HCT116 (cell line): ENCODE measurements around the gene CAPN15. TPM values are rescaled to one million over a fixed set of nuclear protein-coding genes. Genes with fewer than 3 reads are reported as not detected.

Source experiments
- ATAC-seq: fragments of 200-7000 bp; cut with Tn5 transposase; 2 replicates; pipeline ENCODE4 v1.9.1; 2020; ENCODE audit warnings: mild to moderate bottlenecking, moderate library complexity
- BruUV-seq: library from RNA; stranded (reverse); fragments of 400-500 nt; replicated peaks from 2 replicates; lab custom pipeline; 2021; lab: Mats Ljungman, UMichigan
- CTCF ChIA-PET: fragments of 300-600 bp; sonication (Branson Sonifier 250); formaldehyde crosslinking; loops from one replicate; lab custom pipeline; 2021; ENCODE audit warnings: antibody characterized with exemption; lab: Charles Lee
- POLR2A ChIA-PET: fragments of 300-600, 350-600 bp; sonication (Branson Sonifier 250); formaldehyde crosslinking; loops from one replicate; lab custom pipeline; 2021; ENCODE audit warnings: antibody characterized with exemption; lab: Charles Lee
- RAD21 ChIA-PET, 2 experiments: fragments of 300-600 bp; sonication (Branson Sonifier 250); formaldehyde crosslinking; loops; one replicate each; lab custom pipeline; 2023; ENCODE audit warnings: low total read pairs in 2 of 2; ENCODE audit not compliant: uncharacterized antibody in 2 of 2, unreplicated experiment in 2 of 2, low non-redundant PET in 1 of 2; lab: Charles Lee
- DNase-seq: peaks from one replicate; pipeline ENCODE4 v3.0.0-alpha.2; 2010; ENCODE audit warnings: low read depth, low spot score
- H2AFZ ChIP-seq: fragments of 200-600 bp; shearing (Covaris generic), sonication (generic); 2 replicates; pipeline ENCODE4 v1.6.1; 2017; ENCODE audit warnings: low read depth, mixed run types, mixed read lengths, antibody characterized with exemption, low read length; ENCODE audit not compliant: poor library complexity, severe bottlenecking
- H3K27ac ChIP-seq: 2 replicates; pipeline ENCODE4 v1.5.1; 2012; ENCODE audit warnings: low read depth, low read length
- H3K27me3 ChIP-seq: fragments of 200-600 bp; sonication (generic); 2 replicates; pipeline ENCODE4 v1.6.1; 2016; ENCODE audit warnings: mixed run types, low read length, mixed read lengths; ENCODE audit not compliant: insufficient read depth
- H3K36me3 ChIP-seq, 2 experiments: fragments of 200-500 bp in 1 of 2; fragments of 200-600 bp in 1 of 2; sonication (Bioruptor generic) in 1 of 2; sonication (generic) in 1 of 2; 2 replicates each; pipeline versions ENCODE4 v1.5.1 to v1.6.1; 2014 to 2016; ENCODE audit warnings: low read length in 2 of 2, inconsistent platforms in 1 of 2, mixed read lengths in 1 of 2, mixed run types in 1 of 2; ENCODE audit not compliant: insufficient read depth in 2 of 2, control insufficient read depth in 1 of 2
- H3K4me1 ChIP-seq, 2 experiments: fragments of 200-600 bp in 1 of 2; sonication (generic) in 1 of 2; 2 replicates each; pipeline versions ENCODE4 v1.5.1 to v1.6.1; 2012 to 2017; ENCODE audit warnings: low read length in 2 of 2, inconsistent platforms in 1 of 2, mild to moderate bottlenecking in 1 of 2, mixed read lengths in 1 of 2, mixed run types in 1 of 2, moderate library complexity in 1 of 2; ENCODE audit not compliant: insufficient read depth in 2 of 2, control insufficient read depth in 1 of 2
- H3K4me2 ChIP-seq: fragments of 200-600 bp; sonication (generic); 2 replicates; pipeline ENCODE4 v1.6.1; 2017; ENCODE audit warnings: mixed run types, low read length, mixed read lengths
- H3K4me3 ChIP-seq, 2 experiments: fragments of 200-600 bp in 1 of 2; sonication (generic) in 1 of 2; replicated peaks in 1 of 2; 2 replicates each; pipeline ENCODE4 v1.5.1; 2011 to 2016; ENCODE audit warnings: low read length in 2 of 2, control low read depth in 1 of 2, low read depth in 1 of 2, mild to moderate bottlenecking in 1 of 2, mixed read lengths in 1 of 2, mixed run types in 1 of 2
- H3K79me2 ChIP-seq: fragments of 200-600 bp; sonication (generic); 2 replicates; pipeline ENCODE4 v1.6.1; 2017; ENCODE audit warnings: mild to moderate bottlenecking, mixed run types, low read length, moderate library complexity, mixed read lengths; ENCODE audit not compliant: insufficient read depth
- H3K9ac ChIP-seq: fragments of 200-600 bp; sonication (generic); 2 replicates; pipeline ENCODE4 v1.6.1; 2016; ENCODE audit warnings: low read length, mixed read lengths
- H3K9me2 ChIP-seq: fragments of 200-600 bp; sonication (generic), shearing (Covaris generic); 2 replicates; pipeline ENCODE4 v1.6.1; 2017; ENCODE audit warnings: mixed run types, mild to moderate bottlenecking, moderate library complexity; ENCODE audit not compliant: insufficient read depth
- H3K9me3 ChIP-seq, 2 experiments: fragments of 200-500 bp in 1 of 2; fragments of 200-600 bp in 1 of 2; sonication (Bioruptor generic) in 1 of 2; sonication (generic) in 1 of 2; 2 replicates each; pipeline ENCODE4 v1.6.1; 2014 to 2017; ENCODE audit warnings: low read length in 2 of 2, mixed read lengths in 2 of 2, inconsistent platforms in 1 of 2, low read depth in 1 of 2, mild to moderate bottlenecking in 1 of 2, mixed run types in 1 of 2, moderate library complexity in 1 of 2; ENCODE audit not compliant: control insufficient read depth in 1 of 2, insufficient read depth in 1 of 2
- H4K20me1 ChIP-seq: fragments of 200-600 bp; sonication (generic), shearing (Covaris generic); 2 replicates; pipeline ENCODE4 v1.6.1; 2017; ENCODE audit warnings: mixed run types, mild to moderate bottlenecking, moderate library complexity; ENCODE audit not compliant: insufficient read depth
- CBX3 ChIP-seq: IDR thresholded peaks from 2 replicates; pipeline ENCODE4 v1.6.1; 2012; ENCODE audit warnings: low read depth
- CEBPB ChIP-seq: IDR thresholded peaks from 2 replicates; pipeline ENCODE4 v1.6.1; 2012; ENCODE audit warnings: low read depth
- EGR1 ChIP-seq: IDR thresholded peaks from 2 replicates; pipeline ENCODE4 v1.6.1; 2012; ENCODE audit warnings: low read depth
- EZH2 ChIP-seq: fragments of 200-600 bp; sonication (generic); IDR thresholded peaks from 2 replicates; pipeline ENCODE4 v1.6.1; 2017; ENCODE audit warnings: antibody characterized with exemption, mixed run types
- EZH2phosphoT487 ChIP-seq: fragments of 200-600 bp; IDR thresholded peaks from 2 replicates; pipeline ENCODE4 v1.6.1; 2018; ENCODE audit warnings: antibody characterized with exemption, borderline replicate concordance
- FOSL1 ChIP-seq: IDR thresholded peaks from 2 replicates; pipeline ENCODE4 v1.6.1; 2012; ENCODE audit warnings: low read depth
- JUND ChIP-seq: IDR thresholded peaks from 2 replicates; pipeline ENCODE4 v1.6.1; 2012
- POLR2A ChIP-seq: IDR thresholded peaks from 2 replicates; pipeline ENCODE4 v1.7.0; 2011; ENCODE audit warnings: borderline replicate concordance; ENCODE audit not compliant: insufficient read depth, insufficient read length; ENCODE audit errors: extremely low read depth
- POLR2AphosphoS5 ChIP-seq: IDR thresholded peaks from 2 replicates; pipeline ENCODE4 v1.6.1; 2011; ENCODE audit warnings: mild to moderate bottlenecking, low read depth, low read length, moderate library complexity
- SIN3A ChIP-seq: IDR thresholded peaks from 2 replicates; pipeline ENCODE4 v1.6.1; 2012; ENCODE audit warnings: low read depth
- SP1 ChIP-seq: IDR thresholded peaks from 2 replicates; pipeline ENCODE4 v1.6.1; 2012; ENCODE audit warnings: low read depth
- SRF ChIP-seq: IDR thresholded peaks from 2 replicates; pipeline ENCODE4 v1.6.1; 2012; ENCODE audit warnings: low read depth
- TCF7L2 ChIP-seq: IDR thresholded peaks from 2 replicates; pipeline ENCODE4 v1.7.0; 2011; ENCODE audit warnings: borderline replicate concordance, inconsistent platforms; ENCODE audit not compliant: insufficient read depth, insufficient read length; ENCODE audit errors: extremely low read depth
- YY1 ChIP-seq: IDR thresholded peaks from 2 replicates; pipeline ENCODE4 v1.6.1; 2011; ENCODE audit warnings: low read length, low read depth, moderate library complexity, mild to moderate bottlenecking; ENCODE audit not compliant: insufficient replicate concordance; ENCODE audit errors: extremely low read depth
- ZNF274 ChIP-seq: fragments of 200-500 bp; sonication (Bioruptor generic); IDR thresholded peaks from 2 replicates; pipeline ENCODE4 v1.6.1; 2014; ENCODE audit warnings: mild to moderate bottlenecking, low read depth, low read length, inconsistent platforms
- intact Hi-C: fragments of 100-400 bp; cut with micrococcal nuclease; formaldehyde crosslinking; loops from 2 replicates; pipeline ENCODE4 v1.10.0; 2022
- total RNA-seq: library from RNA; stranded (reverse); gene quantifications from one replicate; pipeline ENCODE4 v1.2.1, GENCODE V29; 2021; ENCODE audit not compliant: unreplicated experiment
- TF ChIP-seq, protein P1 (sequence below), 3 experiments: fragments of 200-600 bp in 1 of 3; sonication (generic) in 1 of 3; IDR thresholded peaks in 2 of 3; conservative IDR thresholded peaks in 1 of 3; 2 replicates each; pipeline ENCODE4 v1.5.1; 2012 to 2017; ENCODE audit warnings: low read depth in 2 of 3, low read length in 2 of 3, antibody characterized with exemption in 1 of 3, borderline replicate concordance in 1 of 3, control low read depth in 1 of 3, mild to moderate bottlenecking in 1 of 3, mixed read lengths in 1 of 3, mixed run types in 1 of 3, moderate library complexity in 1 of 3; ENCODE audit not compliant: insufficient read depth in 1 of 3
- TF ChIP-seq, protein P2 (sequence below): IDR thresholded peaks from 2 replicates; pipeline ENCODE4 v1.6.1; 2012
- TF ChIP-seq, protein P3 (sequence below): IDR thresholded peaks from 2 replicates; pipeline ENCODE4 v1.6.1; 2012; ENCODE audit warnings: low read depth
- TF ChIP-seq, protein P4 (sequence below): IDR thresholded peaks from 2 replicates; pipeline ENCODE4 v1.6.1; 2012
- TF ChIP-seq, protein P5 (sequence below): IDR thresholded peaks from 2 replicates; pipeline ENCODE4 v1.6.1; 2011; ENCODE audit warnings: mild to moderate bottlenecking, low read length, moderate library complexity; ENCODE audit not compliant: insufficient replicate concordance; ENCODE audit errors: extremely low read depth

CAPN15 gene
- total RNA-seq, 1 experiment from 2014 or later: 39.0 TPM

DNA sequence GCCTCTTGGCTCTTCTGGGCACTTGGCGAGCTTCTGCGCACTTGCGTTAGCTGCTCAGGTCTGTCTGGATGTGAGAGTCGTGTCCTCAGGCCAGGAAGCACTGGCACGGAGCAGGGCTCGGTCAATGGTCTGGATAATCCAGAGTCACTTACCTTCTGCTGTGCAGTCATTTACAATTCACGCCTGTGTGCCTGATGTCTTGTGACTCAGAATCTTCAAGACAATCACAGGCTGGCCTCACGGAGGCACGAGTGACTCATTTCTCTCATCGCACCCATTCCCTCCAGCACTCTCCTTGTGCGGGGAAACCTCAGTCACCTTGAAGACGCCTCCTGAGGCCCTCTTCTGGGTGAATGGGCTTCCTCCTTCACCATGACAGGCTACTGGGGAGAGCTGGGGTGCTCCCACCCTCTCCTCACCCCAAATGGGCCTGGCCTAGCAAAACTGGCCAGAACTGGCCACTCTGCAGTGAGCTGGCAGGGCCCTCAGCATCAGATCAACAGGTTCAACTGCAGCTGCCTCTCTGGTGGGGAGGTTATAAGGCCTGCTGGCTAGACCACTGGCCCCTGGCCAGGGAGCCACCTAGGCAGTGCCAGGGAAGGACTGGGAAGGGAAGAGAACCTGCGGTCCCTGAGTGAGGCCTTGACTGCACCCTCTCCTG lies 1.9 kb upstream of the CAPN15 start:
- peak overlapping the region; percentile 90 for H3K9ac ChIP-seq
- POLR2A ChIA-PET: no interaction called here
- no peaks in the 10 kb centered on the region for H3K9me2 ChIP-seq
- ATAC-seq (peak; percentile 49), DNase-seq (peak; percentile 57)
- H3K79me2 ChIP-seq: peaks cover 39% of the 10 kb centered on the region
- CTCF ChIA-PET: no interaction called here
- H3K27ac ChIP-seq: peak overlapping the region; percentile 91
- peaks cover 0 to 6% of the 10 kb centered on the region in 2 experiments; a peak in 1 of 4 replicates for H3K36me3 ChIP-seq
- no peaks in the 10 kb centered on the region for H4K20me1 ChIP-seq
- intact Hi-C loops: no loop called here
- no peak overlapping the region for H2AFZ ChIP-seq
- no TSS peak for BruUV-seq
- no peaks in the 10 kb centered on the region for H3K9me3 ChIP-seq
- peak overlapping the region; percentile 81 for H3K4me2 ChIP-seq
- RAD21 ChIA-PET: no interaction called here
- H3K4me3 ChIP-seq: peak overlapping the region; percentile 67 to 69
- peaks cover 14 to 32% of the 10 kb centered on the region in 2 experiments for H3K4me1 ChIP-seq
- H3K27me3 ChIP-seq: no peaks in the 10 kb centered on the region
- TF ChIP-seq EZH2phosphoT487: no peak
- no peak for TF ChIP-seq ZNF274
- TF ChIP-seq, protein P1, sequence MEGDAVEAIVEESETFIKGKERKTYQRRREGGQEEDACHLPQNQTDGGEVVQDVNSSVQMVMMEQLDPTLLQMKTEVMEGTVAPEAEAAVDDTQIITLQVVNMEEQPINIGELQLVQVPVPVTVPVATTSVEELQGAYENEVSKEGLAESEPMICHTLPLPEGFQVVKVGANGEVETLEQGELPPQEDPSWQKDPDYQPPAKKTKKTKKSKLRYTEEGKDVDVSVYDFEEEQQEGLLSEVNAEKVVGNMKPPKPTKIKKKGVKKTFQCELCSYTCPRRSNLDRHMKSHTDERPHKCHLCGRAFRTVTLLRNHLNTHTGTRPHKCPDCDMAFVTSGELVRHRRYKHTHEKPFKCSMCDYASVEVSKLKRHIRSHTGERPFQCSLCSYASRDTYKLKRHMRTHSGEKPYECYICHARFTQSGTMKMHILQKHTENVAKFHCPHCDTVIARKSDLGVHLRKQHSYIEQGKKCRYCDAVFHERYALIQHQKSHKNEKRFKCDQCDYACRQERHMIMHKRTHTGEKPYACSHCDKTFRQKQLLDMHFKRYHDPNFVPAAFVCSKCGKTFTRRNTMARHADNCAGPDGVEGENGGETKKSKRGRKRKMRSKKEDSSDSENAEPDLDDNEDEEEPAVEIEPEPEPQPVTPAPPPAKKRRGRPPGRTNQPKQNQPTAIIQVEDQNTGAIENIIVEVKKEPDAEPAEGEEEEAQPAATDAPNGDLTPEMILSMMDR (IDR thresholded peaks at IDR 0.05 in 2 of 3, conservative IDR thresholded peaks at IDR 0.05 in 1 of 3; ENCODE audit: borderline replicate concordance in 1 of 3, insufficient read depth in 1 of 3, low read depth in 2 of 3, low read length in 2 of 3): no peak
- TF ChIP-seq YY1: no peak
- TF ChIP-seq, protein P2, sequence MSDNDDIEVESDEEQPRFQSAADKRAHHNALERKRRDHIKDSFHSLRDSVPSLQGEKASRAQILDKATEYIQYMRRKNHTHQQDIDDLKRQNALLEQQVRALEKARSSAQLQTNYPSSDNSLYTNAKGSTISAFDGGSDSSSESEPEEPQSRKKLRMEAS: peak; percentile 67
- no peak for TF ChIP-seq EZH2
- TF ChIP-seq POLR2AphosphoS5: no peak; the same call in 1 of the 2 replicates
- peak; percentile 55 for TF ChIP-seq FOSL1
- peak; percentile 59; the same call in 1 of the 2 replicates for TF ChIP-seq JUND
- TF ChIP-seq, protein P3, sequence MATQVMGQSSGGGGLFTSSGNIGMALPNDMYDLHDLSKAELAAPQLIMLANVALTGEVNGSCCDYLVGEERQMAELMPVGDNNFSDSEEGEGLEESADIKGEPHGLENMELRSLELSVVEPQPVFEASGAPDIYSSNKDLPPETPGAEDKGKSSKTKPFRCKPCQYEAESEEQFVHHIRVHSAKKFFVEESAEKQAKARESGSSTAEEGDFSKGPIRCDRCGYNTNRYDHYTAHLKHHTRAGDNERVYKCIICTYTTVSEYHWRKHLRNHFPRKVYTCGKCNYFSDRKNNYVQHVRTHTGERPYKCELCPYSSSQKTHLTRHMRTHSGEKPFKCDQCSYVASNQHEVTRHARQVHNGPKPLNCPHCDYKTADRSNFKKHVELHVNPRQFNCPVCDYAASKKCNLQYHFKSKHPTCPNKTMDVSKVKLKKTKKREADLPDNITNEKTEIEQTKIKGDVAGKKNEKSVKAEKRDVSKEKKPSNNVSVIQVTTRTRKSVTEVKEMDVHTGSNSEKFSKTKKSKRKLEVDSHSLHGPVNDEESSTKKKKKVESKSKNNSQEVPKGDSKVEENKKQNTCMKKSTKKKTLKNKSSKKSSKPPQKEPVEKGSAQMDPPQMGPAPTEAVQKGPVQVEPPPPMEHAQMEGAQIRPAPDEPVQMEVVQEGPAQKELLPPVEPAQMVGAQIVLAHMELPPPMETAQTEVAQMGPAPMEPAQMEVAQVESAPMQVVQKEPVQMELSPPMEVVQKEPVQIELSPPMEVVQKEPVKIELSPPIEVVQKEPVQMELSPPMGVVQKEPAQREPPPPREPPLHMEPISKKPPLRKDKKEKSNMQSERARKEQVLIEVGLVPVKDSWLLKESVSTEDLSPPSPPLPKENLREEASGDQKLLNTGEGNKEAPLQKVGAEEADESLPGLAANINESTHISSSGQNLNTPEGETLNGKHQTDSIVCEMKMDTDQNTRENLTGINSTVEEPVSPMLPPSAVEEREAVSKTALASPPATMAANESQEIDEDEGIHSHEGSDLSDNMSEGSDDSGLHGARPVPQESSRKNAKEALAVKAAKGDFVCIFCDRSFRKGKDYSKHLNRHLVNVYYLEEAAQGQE: no peak
- TF ChIP-seq, protein P4, sequence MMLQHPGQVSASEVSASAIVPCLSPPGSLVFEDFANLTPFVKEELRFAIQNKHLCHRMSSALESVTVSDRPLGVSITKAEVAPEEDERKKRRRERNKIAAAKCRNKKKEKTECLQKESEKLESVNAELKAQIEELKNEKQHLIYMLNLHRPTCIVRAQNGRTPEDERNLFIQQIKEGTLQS: no peak
- peak; percentile 39 for TF ChIP-seq SP1
- no peak for TF ChIP-seq CEBPB
- no peak for TF ChIP-seq SIN3A
- TF ChIP-seq POLR2A: no peak
- no peak for TF ChIP-seq EGR1
- TF ChIP-seq TCF7L2: peak; percentile 9
- TF ChIP-seq, protein P5, sequence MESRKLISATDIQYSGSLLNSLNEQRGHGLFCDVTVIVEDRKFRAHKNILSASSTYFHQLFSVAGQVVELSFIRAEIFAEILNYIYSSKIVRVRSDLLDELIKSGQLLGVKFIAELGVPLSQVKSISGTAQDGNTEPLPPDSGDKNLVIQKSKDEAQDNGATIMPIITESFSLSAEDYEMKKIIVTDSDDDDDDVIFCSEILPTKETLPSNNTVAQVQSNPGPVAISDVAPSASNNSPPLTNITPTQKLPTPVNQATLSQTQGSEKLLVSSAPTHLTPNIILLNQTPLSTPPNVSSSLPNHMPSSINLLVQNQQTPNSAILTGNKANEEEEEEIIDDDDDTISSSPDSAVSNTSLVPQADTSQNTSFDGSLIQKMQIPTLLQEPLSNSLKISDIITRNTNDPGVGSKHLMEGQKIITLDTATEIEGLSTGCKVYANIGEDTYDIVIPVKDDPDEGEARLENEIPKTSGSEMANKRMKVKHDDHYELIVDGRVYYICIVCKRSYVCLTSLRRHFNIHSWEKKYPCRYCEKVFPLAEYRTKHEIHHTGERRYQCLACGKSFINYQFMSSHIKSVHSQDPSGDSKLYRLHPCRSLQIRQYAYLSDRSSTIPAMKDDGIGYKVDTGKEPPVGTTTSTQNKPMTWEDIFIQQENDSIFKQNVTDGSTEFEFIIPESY: no peak
- no peak for TF ChIP-seq SRF
- peak; percentile 35; the same call in 1 of the 2 replicates for TF ChIP-seq CBX3
